Endothelial cell of umbilical vein (primary cell): Measurements from ENCODE around the gene MTERF4. TPM values are rescaled to one million over a fixed set of nuclear protein-coding genes. Genes with fewer than 3 reads are reported as not detected.
"Not testable (repeated sequence)": the region's sequence is repeated elsewhere in the genome, so short reads cannot be mapped to it uniquely, and the experiment has no call there.

Experiments
- BruUV-seq: library from RNA; stranded (reverse); fragments of 400-500 nt; replicated peaks from 2 replicates; lab custom pipeline; 2021; lab: Mats Ljungman, UMichigan
- CTCF ChIA-PET: fragments of 300-600, 350-600 bp; sonication (Branson Sonifier 250); formaldehyde crosslinking; loops from one replicate; lab custom pipeline; 2021; ENCODE audit warnings: antibody characterized with exemption, inconsistent platforms; lab: Charles Lee
- POLR2A ChIA-PET: fragments of 300-600, 350-600 bp; sonication (Branson Sonifier 250); formaldehyde crosslinking; loops from one replicate; lab custom pipeline; 2021; ENCODE audit warnings: antibody characterized with exemption, inconsistent platforms; lab: Charles Lee
- DNase-seq: peaks from one replicate; pipeline ENCODE4 v3.0.0-alpha.2; 2011; ENCODE audit warnings: low read depth, low spot score
- FAIRE-seq: peaks from 2 replicates; lab custom pipeline; 2011; peaks lifted over from hg19 to GRCh38; lab: Jason Lieb, UNC
- H2AFZ ChIP-seq: 2 replicates; pipeline ENCODE4 v1.6.0; 2012; ENCODE audit warnings: low read depth, low read length, control low read depth, inconsistent platforms
- H3K27ac ChIP-seq: 2 replicates; pipeline ENCODE4 v1.5.1; 2011; ENCODE audit warnings: low read depth, mild to moderate bottlenecking, control low read depth, low read length, moderate library complexity; ENCODE audit not compliant: insufficient read depth
- H3K27me3 ChIP-seq, 2 experiments: 2 replicates each; pipeline versions ENCODE4 v1.6.0 to v1.6.1; 2011; ENCODE audit warnings: low read length in 2 of 2, mixed read lengths in 1 of 2; ENCODE audit not compliant: control insufficient read depth in 2 of 2, insufficient read depth in 2 of 2
- H3K36me3 ChIP-seq, 2 experiments: 2 replicates in 1 of 2; 3 replicates in 1 of 2; pipeline ENCODE4 v1.5.1; 2011; ENCODE audit warnings: low read length in 2 of 2, mild to moderate bottlenecking in 1 of 2, moderate library complexity in 1 of 2; ENCODE audit not compliant: control insufficient read depth in 2 of 2, insufficient read depth in 2 of 2; ENCODE audit errors: extremely low read depth in 1 of 2
- H3K4me1 ChIP-seq: 3 replicates; pipeline ENCODE4 v1.5.1; 2011; ENCODE audit warnings: mild to moderate bottlenecking, low read length; ENCODE audit not compliant: control insufficient read depth, insufficient read depth; ENCODE audit errors: extremely low read depth
- H3K4me2 ChIP-seq: 2 replicates; pipeline ENCODE4 v1.6.1; 2011; ENCODE audit warnings: low read length, control low read depth, mixed read lengths; ENCODE audit not compliant: insufficient read depth
- H3K4me3 ChIP-seq, 3 experiments: fragments of 200-600 bp in 1 of 3; sonication (generic), shearing (Covaris generic) in 1 of 3; replicated peaks in 1 of 3; 2 replicates each; pipeline ENCODE4 v1.5.1; 2011 to 2016; ENCODE audit warnings: control low read depth in 3 of 3, low read length in 3 of 3, mild to moderate bottlenecking in 2 of 3, inconsistent platforms in 1 of 3, low read depth in 1 of 3, moderate library complexity in 1 of 3; ENCODE audit not compliant: insufficient read depth in 1 of 3
- H3K79me2 ChIP-seq: 2 replicates; pipeline ENCODE4 v1.6.0; 2012; ENCODE audit warnings: low read length, inconsistent platforms; ENCODE audit not compliant: control insufficient read depth, insufficient read depth
- H3K9ac ChIP-seq: replicated peaks from 2 replicates; pipeline ENCODE3; 2011; ENCODE audit warnings: low read length, control low read depth; ENCODE audit not compliant: insufficient read depth; ENCODE audit errors: extremely low read depth
- H3K9me1 ChIP-seq: replicated peaks from 3 replicates; pipeline ENCODE4 v1.6.0; 2011; ENCODE audit warnings: mild to moderate bottlenecking, low read length; ENCODE audit not compliant: control insufficient read depth, insufficient read depth; ENCODE audit errors: extremely low read depth
- H3K9me3 ChIP-seq: replicated peaks from 2 replicates; pipeline ENCODE4 v1.5.1; 2012; ENCODE audit warnings: low read length, inconsistent platforms; ENCODE audit not compliant: control insufficient read depth, insufficient read depth
- H4K20me1 ChIP-seq: replicated peaks from 2 replicates; pipeline ENCODE3; 2011; ENCODE audit warnings: mild to moderate bottlenecking, low read length; ENCODE audit not compliant: control insufficient read depth, insufficient read depth; ENCODE audit errors: extremely low read depth
- EZH2 ChIP-seq: IDR thresholded peaks from 2 replicates; pipeline ENCODE4 v1.6.1; 2012; ENCODE audit warnings: borderline replicate concordance, low read depth, mild to moderate bottlenecking, moderate library complexity, low read length, inconsistent platforms; ENCODE audit not compliant: severe bottlenecking
- FOS ChIP-seq: IDR thresholded peaks from 2 replicates; pipeline ENCODE4 v1.6.1; 2011; ENCODE audit warnings: mild to moderate bottlenecking, low read length, moderate library complexity, borderline replicate concordance; ENCODE audit not compliant: insufficient read depth
- GATA2 ChIP-seq: IDR thresholded peaks from 2 replicates; pipeline ENCODE4 v1.7.0; 2011; ENCODE audit warnings: low read depth, mild to moderate bottlenecking, moderate library complexity, mixed read lengths, low read length; ENCODE audit not compliant: insufficient read length, insufficient read depth
- JUN ChIP-seq: IDR thresholded peaks from 2 replicates; pipeline ENCODE4 v1.6.1; 2011; ENCODE audit warnings: borderline replicate concordance, low read depth; ENCODE audit not compliant: insufficient read length, insufficient read depth
- MAX ChIP-seq: IDR thresholded peaks from 2 replicates; pipeline ENCODE4 v1.6.1; 2011; ENCODE audit not compliant: insufficient read depth, insufficient read length
- MYC ChIP-seq: IDR thresholded peaks from one replicate; pipeline ENCODE4 v1.6.1; 2011; ENCODE audit warnings: mild to moderate bottlenecking, low read depth, low read length
- POLR2A ChIP-seq: IDR thresholded peaks from 2 replicates; pipeline ENCODE4 v1.6.1; 2012; ENCODE audit warnings: low read depth, mild to moderate bottlenecking, control low read depth, low read length
- POLR2AphosphoS5 ChIP-seq: IDR thresholded peaks from 2 replicates; pipeline ENCODE4 v1.6.1; 2012; ENCODE audit warnings: low read depth, mild to moderate bottlenecking, control low read depth, low read length, moderate library complexity; ENCODE audit not compliant: insufficient read depth
- dilution Hi-C: fragments of 300-500 bp; cut with MboI; formaldehyde crosslinking; loops from one replicate; pipeline ENCODE4 v1.15.0; 2019; ENCODE audit warnings: low sequenced_read_pairs; ENCODE audit not compliant: extremely low pct_ligation_motif_present
- intact Hi-C: fragments of 100-400 bp; cut with micrococcal nuclease; formaldehyde crosslinking; loops from one replicate; pipeline ENCODE4 v1.10.0; 2022
- polyA plus RNA-seq, 4 experiments: library from polyadenylated mRNA; depleted of rRNA in 3 of 4; stranded (reverse) in 3 of 4; unstranded in 1 of 4; fragments of >200 nt; gene quantifications; 2 replicates each; pipeline versions ENCODE4 v1.2.1 to v1.2.3, GENCODE V29; 2011 to 2012; ENCODE audit warnings: missing spikeins in 1 of 4
- total RNA-seq: library from RNA; stranded (reverse); gene quantifications from 2 replicates; pipeline ENCODE4 v1.2.3, GENCODE V29; 2021
- TF ChIP-seq, protein P1 (sequence below), 2 donors: IDR thresholded peaks; 1 replicate in 1 of 2; 2 replicates in 1 of 2; pipeline ENCODE4 v1.5.1; 2011; ENCODE audit warnings: low read length in 2 of 2, mild to moderate bottlenecking in 2 of 2, moderate library complexity in 2 of 2, control low read depth in 1 of 2, inconsistent platforms in 1 of 2, low read depth in 1 of 2; ENCODE audit not compliant: insufficient read depth in 1 of 2; ENCODE audit errors: extremely low read depth in 1 of 2

The MTERF4 gene
- total and polyA plus RNA-seq, 2 donors (not counting 3 experiments of a cell fraction or from before 2014, with no cell fraction given), result 14.7 to 27.3 TPM

- CTCF ChIA-PET, result no interaction called here
- no TSS peak for BruUV-seq
- dilution Hi-C loops (no loop called here), intact Hi-C loops (no loop called here)
- Histone ChIP-seq H3K4me2 (no peak overlapping the region), H3K36me3 (no peaks in the 10 kb centered on the region), H3K9me3 (no peaks in the 10 kb centered on the region), H3K9me1 (no peaks in the 10 kb centered on the region), H3K4me1 (peaks cover 12% of the 10 kb centered on the region), H3K9ac (no peak overlapping the region), H3K4me3 (no peak overlapping the region), H3K27ac (no peak overlapping the region), H2AFZ (no peak overlapping the region), H3K79me2 (peaks cover 10% of the 10 kb centered on the region), H3K27me3 (no peaks in the 10 kb centered on the region), H4K20me1 (no peaks in the 10 kb centered on the region)
- no peak for FAIRE-seq
- POLR2A ChIA-PET, result no interaction called here
- no peak for DNase-seq
- TF ChIP-seq EZH2, result no peak
- TF ChIP-seq MAX, result no peak
- TF ChIP-seq GATA2, result no peak
- no peak for TF ChIP-seq MYC
- no peak for TF ChIP-seq FOS
- TF ChIP-seq, protein P1, sequence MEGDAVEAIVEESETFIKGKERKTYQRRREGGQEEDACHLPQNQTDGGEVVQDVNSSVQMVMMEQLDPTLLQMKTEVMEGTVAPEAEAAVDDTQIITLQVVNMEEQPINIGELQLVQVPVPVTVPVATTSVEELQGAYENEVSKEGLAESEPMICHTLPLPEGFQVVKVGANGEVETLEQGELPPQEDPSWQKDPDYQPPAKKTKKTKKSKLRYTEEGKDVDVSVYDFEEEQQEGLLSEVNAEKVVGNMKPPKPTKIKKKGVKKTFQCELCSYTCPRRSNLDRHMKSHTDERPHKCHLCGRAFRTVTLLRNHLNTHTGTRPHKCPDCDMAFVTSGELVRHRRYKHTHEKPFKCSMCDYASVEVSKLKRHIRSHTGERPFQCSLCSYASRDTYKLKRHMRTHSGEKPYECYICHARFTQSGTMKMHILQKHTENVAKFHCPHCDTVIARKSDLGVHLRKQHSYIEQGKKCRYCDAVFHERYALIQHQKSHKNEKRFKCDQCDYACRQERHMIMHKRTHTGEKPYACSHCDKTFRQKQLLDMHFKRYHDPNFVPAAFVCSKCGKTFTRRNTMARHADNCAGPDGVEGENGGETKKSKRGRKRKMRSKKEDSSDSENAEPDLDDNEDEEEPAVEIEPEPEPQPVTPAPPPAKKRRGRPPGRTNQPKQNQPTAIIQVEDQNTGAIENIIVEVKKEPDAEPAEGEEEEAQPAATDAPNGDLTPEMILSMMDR (IDR thresholded peaks at IDR 0.05; ENCODE audit: extremely low read depth in 1 of 2, insufficient read depth in 1 of 2, low read depth in 1 of 2, low read length in 2 of 2), result no peak
- no peak for TF ChIP-seq JUN
- TF ChIP-seq POLR2A, result no peak
- TF ChIP-seq POLR2AphosphoS5, result no peak
Measured at GRCh38 chr2:241105641-241106040, 3.6 kb upstream of the MTERF4 start.

DNA sequence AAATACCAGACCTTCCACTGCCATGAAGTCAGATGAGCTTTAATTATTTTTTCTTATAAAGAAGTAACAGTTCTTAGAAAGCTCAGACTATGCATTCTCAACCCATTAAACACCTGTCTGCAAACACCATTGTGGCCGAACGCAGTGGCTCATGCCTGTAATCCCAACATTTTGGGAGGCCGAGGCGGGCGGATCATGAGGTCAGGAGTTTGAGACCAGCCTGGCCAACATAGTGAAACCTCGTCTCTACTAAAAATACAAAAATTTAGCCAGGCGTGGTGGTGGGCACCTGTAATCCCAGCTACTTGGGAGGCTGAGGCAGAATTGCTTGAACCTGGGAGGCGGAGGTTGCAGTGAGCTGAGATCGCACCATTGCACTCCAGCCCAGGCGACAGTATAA, 2.5 kb upstream of the MTERF4 start:
- H3K9me1 ChIP-seq, H3K4me2 ChIP-seq, BruUV-seq, H3K4me3 ChIP-seq, H3K36me3 ChIP-seq, FAIRE-seq, POLR2A ChIA-PET, H2AFZ ChIP-seq, CTCF ChIA-PET, DNase-seq, H3K9ac ChIP-seq, H3K9me3 ChIP-seq, dilution Hi-C loops, H3K27ac ChIP-seq, H3K27me3 ChIP-seq, H4K20me1 ChIP-seq: not testable (repeated sequence)
- Histone ChIP-seq H3K79me2 (peaks cover 17% of the 10 kb centered on the region), H3K4me1 (peaks cover 12% of the 10 kb centered on the region)
- intact Hi-C loops, result loop anchor here (5.0 kb wide), 1 partner anchor 118 kb away; no protein-coding TSS in a partner anchor
